NOMO-1 treated with DMSO at 0.1 percent for 48 hours (cell line): ENCODE measurements around the gene CFL2.

Source experiments
- DNase-seq: peaks from one replicate; lab custom pipeline; 2025; ENCODE audit not compliant: unreplicated experiment; lab: John Stamatoyannopoulos, UW

Gene CFL2

DNA sequence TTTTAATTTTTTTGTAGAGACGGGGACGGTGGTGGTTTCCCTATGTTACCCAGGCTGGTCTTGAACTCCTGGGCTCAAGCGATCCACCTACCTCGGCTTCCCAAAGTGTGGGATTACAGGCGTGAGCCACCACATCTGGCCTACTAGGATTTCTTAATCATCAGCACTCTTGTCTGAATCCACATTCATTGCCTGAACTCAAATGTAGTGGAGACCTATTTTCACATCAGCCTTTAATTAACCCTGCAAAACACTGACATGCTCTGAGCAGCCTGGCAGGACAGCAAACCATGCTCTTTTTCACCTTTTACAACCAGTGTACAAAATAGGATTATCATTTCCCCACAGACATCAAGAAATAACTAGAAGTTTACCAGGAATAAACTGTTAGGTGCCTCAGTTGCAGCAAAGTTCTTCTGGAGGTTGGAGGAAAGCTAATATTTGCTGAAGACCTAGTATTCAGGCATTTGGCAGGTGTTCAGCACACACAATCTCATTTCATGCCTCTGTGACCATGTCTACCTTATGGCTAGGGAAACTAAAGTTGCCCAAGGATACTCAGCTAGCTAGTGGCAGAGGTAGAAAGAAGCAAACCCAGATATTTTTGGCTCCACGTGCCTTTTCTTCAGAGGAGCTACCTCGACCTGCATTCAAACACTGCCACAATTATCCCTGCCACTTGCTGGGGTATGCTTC is 37.7 kb downstream of the CFL2 start:
- no peak for DNase-seq

DNA sequence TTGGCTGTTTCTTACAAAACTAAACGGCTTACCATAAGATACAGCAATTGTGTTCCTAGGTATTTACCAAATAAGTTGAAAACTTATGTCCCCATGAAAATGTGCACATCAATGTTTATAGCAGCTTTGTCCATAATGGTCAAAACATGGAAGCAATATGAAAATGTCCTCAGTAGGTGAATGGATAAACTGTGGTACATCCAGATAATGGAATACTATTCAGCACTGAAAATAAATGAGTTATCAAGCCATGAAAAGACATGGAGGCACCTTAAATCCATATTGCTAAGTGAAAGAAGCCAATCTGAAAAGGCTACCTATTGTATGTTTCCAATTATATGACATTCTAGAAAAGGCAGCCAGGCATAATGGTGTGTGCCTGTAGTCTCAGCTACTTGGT is 40.7 kb downstream of the CFL2 start:
- no peak for DNase-seq

DNA sequence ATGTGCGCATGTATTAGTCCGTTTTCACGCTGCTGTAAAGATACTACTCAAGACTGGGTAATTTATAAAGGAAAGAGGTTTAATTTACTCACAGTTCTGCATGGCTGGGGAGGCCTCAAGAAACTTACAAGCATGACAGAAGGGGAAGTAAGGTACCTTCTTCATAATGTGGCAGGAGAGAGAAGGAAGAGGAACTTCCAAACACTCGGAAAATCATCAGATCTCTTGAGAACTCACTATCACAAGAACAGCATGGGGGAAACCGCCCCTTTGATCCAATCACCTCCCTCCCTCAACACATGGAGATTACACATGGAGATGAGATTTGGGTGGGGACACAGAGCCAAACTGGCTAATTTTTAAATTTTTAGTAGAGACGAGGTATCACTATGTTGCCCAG is 42.7 kb downstream of the CFL2 start:
- DNase-seq: peak; percentile 8

DNA sequence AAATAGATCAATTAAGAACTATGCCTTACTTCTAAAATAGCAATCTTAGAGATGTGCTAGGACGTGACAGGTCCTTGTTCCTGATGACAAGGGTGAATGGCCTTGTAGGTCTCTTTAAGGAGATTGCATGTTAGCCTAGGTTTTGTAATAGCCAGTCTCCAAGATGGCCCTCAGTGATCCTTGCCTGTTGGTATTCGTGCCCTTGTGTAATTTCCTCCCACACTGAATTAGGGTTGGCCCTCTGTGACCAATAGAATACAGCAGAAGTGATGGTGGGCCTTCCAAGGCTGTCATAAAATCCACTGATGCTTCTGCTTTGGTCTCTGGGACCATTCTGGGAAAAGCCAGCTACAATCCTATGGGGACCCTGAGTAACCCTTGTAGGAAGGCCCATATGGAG is 46.3 kb downstream of the CFL2 start:
- DNase-seq: peak; percentile 72

DNA sequence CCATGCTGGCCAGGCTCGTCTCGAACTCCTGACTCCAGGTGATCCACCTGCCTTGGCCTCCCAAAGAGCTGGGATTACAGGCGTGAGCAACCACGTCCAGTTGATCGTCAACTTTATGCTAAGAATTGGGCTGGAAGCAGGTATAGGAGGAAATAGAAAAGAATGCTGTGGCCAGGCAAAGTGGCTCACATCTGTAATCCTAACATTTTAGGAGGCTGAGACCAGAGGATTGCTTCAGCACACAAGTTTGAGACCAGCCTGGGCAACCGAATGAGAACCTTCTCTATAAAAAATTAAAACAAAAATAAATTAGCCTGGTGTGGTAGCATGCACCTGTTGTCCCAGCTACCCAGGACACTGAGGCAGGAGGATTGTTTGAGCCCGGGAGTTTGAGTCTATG is 47.4 kb downstream of the CFL2 start:
- DNase-seq: no peak

DNA sequence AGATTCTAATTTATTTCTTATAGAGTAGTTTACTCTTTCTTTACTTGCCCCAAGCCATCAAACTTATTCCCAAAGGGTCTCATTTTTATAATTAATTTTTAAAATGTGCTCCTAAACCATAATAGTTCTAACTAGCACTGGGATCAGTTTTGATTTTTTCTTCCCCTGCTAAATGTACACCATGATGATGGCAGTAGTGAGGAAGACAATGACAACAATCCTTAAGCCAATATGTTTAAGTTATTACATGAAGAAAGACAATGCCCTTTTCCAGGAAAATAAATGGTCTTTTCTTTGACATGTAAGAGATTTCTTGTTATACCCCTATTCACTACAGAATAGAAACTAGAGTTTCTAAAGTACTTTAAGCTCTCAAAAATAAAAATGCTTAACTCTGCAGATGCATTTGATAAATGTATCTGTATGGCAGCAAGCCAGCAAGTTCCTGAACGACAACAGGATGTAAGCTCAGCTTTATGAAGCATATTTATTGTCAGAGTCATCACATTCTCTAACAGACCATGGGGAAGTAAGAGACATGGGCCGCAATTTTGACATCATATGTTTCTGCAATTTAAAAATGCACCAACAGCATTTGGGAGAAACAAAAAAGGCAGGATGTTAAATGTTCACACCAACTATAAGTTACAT is 48.5 kb downstream of the CFL2 start:
- DNase-seq: peak; percentile 76

DNA sequence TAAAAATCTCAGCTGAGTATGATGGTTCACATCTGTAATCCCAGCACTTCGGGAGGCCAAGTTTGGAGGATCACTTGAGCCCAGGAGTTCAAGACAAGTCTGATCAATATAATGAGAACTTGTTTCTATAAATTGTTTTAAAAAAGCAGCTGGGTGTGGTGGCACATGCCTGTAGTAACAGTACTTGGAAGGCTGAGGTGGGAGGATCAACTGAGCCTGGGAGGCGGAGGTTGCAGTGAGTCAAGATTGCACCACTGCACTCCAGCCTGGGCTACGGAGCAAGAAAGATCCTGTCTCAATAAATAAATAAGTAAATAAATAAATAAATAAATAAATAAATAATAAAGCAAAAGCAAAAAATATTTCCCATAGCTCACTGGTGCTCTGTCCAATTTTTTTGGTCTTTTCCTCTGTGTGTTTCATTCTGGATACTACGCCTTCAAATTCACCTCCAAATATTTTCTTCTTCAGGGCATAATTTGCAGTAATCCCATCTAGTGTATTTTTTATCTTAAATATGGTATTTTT is 51.8 kb downstream of the CFL2 start:
- no peak for DNase-seq

DNA sequence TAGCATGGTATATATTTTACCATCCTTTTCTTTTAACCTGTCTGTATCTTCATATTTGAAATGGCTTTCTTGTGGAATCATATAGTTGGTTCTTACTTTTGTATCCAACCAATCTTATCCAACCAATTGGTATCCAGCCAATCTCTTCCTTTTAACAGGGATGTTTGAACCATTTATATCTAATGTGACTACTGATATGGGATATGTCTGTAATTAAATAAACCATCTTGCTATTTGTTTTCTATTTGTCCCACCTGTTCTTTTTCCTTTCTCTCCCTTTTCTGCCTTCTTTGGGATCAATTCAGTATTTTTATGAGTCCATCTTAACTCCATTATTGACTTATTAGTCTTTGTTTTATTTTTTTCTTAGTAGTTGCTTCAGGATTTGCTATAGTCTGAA is 53.6 kb downstream of the CFL2 start:
- DNase-seq: no peak
